ENCODE data around the gene AMIGO3. TPM values are rescaled to one million over a fixed set of nuclear protein-coding genes. Genes with fewer than 3 reads are reported as not detected.

Gene AMIGO3
- total and polyA plus RNA-seq, 2 experiments from 2014 or later, result 2.9 to 10.4 TPM

DNA sequence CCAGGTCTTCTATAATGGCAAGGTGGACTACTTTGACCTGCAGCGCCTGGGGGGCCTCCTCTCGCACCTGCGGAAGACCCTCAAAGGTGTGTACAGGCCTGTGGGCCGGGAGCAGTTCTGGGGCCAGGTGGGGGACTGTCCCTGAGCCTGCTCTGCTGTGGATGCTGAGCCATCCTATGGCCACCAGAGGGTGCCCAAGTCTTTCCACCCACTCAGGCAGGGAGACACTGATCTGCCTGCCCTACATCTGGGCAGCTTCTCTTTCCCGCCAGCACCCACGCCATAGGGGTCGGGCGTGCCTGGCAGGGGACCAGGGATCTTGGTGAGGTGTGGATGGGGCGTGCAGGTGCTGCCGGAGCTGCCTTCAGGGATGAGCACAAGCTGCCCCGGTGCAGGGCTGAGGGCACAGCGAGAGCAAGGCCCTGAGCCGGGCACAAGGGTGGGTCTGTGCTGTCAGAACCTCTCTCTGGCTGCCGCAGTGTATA is 16.0 kb downstream of the AMIGO3 start:
- no peaks in the 10 kb centered on the region for H3K79me2 ChIP-seq (replicated peaks; ENCODE audit: insufficient read depth)
- peaks cover 5% of the 10 kb centered on the region; the same call in 1 of the 2 replicates for H4K20me1 ChIP-seq (replicated peaks; ENCODE audit: insufficient read depth)
- H2AFZ ChIP-seq, result no peak overlapping the region
- H3K36me3 ChIP-seq (ENCODE audit: insufficient read depth), result no peaks in the 10 kb centered on the region
- H3K4me2 ChIP-seq, result no peak overlapping the region
- TF ChIP-seq, protein P1, sequence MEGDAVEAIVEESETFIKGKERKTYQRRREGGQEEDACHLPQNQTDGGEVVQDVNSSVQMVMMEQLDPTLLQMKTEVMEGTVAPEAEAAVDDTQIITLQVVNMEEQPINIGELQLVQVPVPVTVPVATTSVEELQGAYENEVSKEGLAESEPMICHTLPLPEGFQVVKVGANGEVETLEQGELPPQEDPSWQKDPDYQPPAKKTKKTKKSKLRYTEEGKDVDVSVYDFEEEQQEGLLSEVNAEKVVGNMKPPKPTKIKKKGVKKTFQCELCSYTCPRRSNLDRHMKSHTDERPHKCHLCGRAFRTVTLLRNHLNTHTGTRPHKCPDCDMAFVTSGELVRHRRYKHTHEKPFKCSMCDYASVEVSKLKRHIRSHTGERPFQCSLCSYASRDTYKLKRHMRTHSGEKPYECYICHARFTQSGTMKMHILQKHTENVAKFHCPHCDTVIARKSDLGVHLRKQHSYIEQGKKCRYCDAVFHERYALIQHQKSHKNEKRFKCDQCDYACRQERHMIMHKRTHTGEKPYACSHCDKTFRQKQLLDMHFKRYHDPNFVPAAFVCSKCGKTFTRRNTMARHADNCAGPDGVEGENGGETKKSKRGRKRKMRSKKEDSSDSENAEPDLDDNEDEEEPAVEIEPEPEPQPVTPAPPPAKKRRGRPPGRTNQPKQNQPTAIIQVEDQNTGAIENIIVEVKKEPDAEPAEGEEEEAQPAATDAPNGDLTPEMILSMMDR (conservative IDR thresholded peaks at IDR 0.05; ENCODE audit: low read depth in 2 of 2), result peak; percentile 71 to 93
- no peak for TF ChIP-seq NANOG (IDR thresholded peaks at IDR 0.05; ENCODE audit: borderline replicate concordance)
- H3K4me1 Mint-ChIP-seq, result peaks cover 18% of the 10 kb centered on the region
- H3K4me3 ChIP-seq, result no peak overlapping the region
- H3K27me3 Mint-ChIP-seq (ENCODE audit: insufficient read depth, low read depth, poor library complexity), result peaks cover 24% of the 10 kb centered on the region
- ATAC-seq (peak; percentile 89), DNase-seq (ENCODE audit: low spot score) (peak; percentile 81)
- no peaks in the 10 kb centered on the region for H3K9me3 Mint-ChIP-seq
- no peaks in the 10 kb centered on the region; the same call in 1 of the 2 replicates for H3F3A ChIP-seq (replicated peaks; ENCODE audit: low read depth)
- H3K36me3 Mint-ChIP-seq (ENCODE audit: low read depth), result peaks cover 15% of the 10 kb centered on the region
- H3K27me3 ChIP-seq (ENCODE audit: insufficient read depth), result no peaks in the 10 kb centered on the region
- H3K27ac Mint-ChIP-seq, result 0 out of 2 replicates have a peak overlapping the region, but pooled peaks have one; percentile 40
- no peaks in the 10 kb centered on the region for H3K9me2 ChIP-seq (ENCODE audit: insufficient read depth)
- no peak overlapping the region for H3K27ac ChIP-seq (ENCODE audit: low read depth)
- no peaks in the 10 kb centered on the region for H3K4me1 ChIP-seq (ENCODE audit: insufficient read depth)
- H3K4me3 Mint-ChIP-seq, result no peak overlapping the region

DNA sequence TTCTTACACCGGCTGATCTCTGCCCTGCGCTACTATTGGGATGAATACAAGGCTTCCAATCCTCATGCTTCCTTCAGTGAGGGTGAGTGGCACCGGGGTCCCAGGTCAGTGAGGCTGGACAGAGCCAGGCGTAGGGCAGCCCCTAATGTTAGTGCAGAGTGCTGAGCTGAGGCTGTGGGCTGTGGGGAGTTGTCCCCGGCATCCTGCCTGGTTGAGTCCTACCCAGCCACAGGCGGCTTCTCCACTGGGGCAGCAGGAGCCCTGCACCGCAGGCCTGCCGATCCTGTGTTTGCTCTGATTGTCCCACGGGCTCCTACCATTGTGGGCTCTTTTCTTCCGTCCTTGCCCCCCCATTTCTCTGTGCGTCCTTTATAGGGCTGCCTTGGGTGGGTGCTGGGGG is 16.8 kb downstream of the AMIGO3 start:
- H3K4me1 Mint-ChIP-seq, result peaks cover 18% of the 10 kb centered on the region
- H3K36me3 Mint-ChIP-seq (ENCODE audit: low read depth), result peaks cover 12% of the 10 kb centered on the region
- DNase-seq (ENCODE audit: low spot score) (no peak), ATAC-seq (no peak)
- Histone ChIP-seq H3K36me3 (ENCODE audit: insufficient read depth) (no peaks in the 10 kb centered on the region), H3K79me2 (replicated peaks; ENCODE audit: insufficient read depth) (no peaks in the 10 kb centered on the region), H2AFZ (no peak overlapping the region), H3K9me2 (ENCODE audit: insufficient read depth) (no peaks in the 10 kb centered on the region), H3K4me1 (ENCODE audit: insufficient read depth) (no peaks in the 10 kb centered on the region), H4K20me1 (replicated peaks; ENCODE audit: insufficient read depth) (peaks cover 5% of the 10 kb centered on the region; the same call in 1 of the 2 replicates), H3K4me2 (no peak overlapping the region), H3F3A (replicated peaks; ENCODE audit: low read depth) (no peaks in the 10 kb centered on the region; the same call in 1 of the 2 replicates), H3K4me3 (no peak overlapping the region), H3K27me3 (ENCODE audit: insufficient read depth) (no peaks in the 10 kb centered on the region), H3K27ac (ENCODE audit: low read depth) (no peak overlapping the region)
- H3K27ac Mint-ChIP-seq, result no peak overlapping the region
- H3K4me3 Mint-ChIP-seq, result no peak overlapping the region; the same call in 2 of the 3 replicates
- peaks cover 17% of the 10 kb centered on the region for H3K27me3 Mint-ChIP-seq (ENCODE audit: insufficient read depth, low read depth, poor library complexity)
- H3K9me3 Mint-ChIP-seq, result no peaks in the 10 kb centered on the region
- TF ChIP-seq POLR2AphosphoS5 (IDR thresholded peaks at IDR 0.05; ENCODE audit: low read depth), result no peak
- no peak for TF ChIP-seq CREB1 (CRISPR knock-in tag; IDR thresholded peaks at IDR 0.05; ENCODE audit: low read depth)
- no peak for TF ChIP-seq EZH2 (IDR thresholded peaks at IDR 0.05; ENCODE audit: low read depth, unreplicated experiment)
- TF ChIP-seq, protein P1 (conservative IDR thresholded peaks at IDR 0.05; ENCODE audit: low read depth in 2 of 2), result no peak
- TF ChIP-seq, protein P2, sequence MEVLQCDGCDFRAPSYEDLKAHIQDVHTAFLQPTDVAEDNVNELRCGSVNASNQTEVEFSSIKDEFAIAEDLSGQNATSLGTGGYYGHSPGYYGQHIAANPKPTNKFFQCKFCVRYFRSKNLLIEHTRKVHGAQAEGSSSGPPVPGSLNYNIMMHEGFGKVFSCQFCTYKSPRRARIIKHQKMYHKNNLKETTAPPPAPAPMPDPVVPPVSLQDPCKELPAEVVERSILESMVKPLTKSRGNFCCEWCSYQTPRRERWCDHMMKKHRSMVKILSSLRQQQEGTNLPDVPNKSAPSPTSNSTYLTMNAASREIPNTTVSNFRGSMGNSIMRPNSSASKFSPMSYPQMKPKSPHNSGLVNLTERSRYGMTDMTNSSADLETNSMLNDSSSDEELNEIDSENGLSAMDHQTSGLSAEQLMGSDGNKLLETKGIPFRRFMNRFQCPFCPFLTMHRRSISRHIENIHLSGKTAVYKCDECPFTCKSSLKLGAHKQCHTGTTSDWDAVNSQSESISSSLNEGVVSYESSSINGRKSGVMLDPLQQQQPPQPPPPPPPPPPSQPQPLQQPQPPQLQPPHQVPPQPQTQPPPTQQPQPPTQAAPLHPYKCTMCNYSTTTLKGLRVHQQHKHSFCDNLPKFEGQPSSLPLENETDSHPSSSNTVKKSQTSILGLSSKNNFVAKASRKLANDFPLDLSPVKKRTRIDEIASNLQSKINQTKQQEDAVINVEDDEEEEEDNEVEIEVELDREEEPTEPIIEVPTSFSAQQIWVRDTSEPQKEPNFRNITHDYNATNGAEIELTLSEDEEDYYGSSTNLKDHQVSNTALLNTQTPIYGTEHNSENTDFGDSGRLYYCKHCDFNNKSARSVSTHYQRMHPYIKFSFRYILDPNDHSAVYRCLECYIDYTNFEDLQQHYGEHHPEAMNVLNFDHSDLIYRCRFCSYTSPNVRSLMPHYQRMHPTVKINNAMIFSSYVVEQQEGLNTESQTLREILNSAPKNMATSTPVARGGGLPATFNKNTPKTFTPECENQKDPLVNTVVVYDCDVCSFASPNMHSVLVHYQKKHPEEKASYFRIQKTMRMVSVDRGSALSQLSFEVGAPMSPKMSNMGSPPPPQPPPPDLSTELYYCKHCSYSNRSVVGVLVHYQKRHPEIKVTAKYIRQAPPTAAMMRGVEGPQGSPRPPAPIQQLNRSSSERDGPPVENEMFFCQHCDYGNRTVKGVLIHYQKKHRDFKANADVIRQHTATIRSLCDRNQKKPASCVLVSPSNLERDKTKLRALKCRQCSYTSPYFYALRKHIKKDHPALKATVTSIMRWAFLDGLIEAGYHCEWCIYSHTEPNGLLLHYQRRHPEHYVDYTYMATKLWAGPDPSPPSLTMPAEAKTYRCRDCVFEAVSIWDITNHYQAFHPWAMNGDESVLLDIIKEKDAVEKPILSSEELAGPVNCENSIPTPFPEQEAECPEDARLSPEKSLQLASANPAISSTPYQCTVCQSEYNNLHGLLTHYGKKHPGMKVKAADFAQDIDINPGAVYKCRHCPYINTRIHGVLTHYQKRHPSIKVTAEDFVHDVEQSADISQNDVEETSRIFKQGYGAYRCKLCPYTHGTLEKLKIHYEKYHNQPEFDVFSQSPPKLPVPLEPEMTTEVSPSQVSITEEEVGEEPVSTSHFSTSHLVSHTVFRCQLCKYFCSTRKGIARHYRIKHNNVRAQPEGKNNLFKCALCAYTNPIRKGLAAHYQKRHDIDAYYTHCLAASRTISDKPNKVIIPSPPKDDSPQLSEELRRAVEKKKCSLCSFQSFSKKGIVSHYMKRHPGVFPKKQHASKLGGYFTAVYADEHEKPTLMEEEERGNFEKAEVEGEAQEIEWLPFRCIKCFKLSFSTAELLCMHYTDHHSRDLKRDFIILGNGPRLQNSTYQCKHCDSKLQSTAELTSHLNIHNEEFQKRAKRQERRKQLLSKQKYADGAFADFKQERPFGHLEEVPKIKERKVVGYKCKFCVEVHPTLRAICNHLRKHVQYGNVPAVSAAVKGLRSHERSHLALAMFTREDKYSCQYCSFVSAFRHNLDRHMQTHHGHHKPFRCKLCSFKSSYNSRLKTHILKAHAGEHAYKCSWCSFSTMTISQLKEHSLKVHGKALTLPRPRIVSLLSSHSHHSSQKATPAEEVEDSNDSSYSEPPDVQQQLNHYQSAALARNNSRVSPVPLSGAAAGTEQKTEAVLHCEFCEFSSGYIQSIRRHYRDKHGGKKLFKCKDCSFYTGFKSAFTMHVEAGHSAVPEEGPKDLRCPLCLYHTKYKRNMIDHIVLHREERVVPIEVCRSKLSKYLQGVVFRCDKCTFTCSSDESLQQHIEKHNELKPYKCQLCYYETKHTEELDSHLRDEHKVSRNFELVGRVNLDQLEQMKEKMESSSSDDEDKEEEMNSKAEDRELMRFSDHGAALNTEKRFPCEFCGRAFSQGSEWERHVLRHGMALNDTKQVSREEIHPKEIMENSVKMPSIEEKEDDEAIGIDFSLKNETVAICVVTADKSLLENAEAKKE (CRISPR knock-in tag; IDR thresholded peaks at IDR 0.05), result no peak
- no peak for TF ChIP-seq ZNF114 (CRISPR knock-in tag; IDR thresholded peaks at IDR 0.05)
- no peak for TF ChIP-seq ZNF331 (CRISPR knock-in tag; IDR thresholded peaks at IDR 0.05; ENCODE audit: low read depth)
- TF ChIP-seq JUNB (IDR thresholded peaks at IDR 0.05; ENCODE audit: unreplicated experiment), result no peak
- TF ChIP-seq, protein P3, sequence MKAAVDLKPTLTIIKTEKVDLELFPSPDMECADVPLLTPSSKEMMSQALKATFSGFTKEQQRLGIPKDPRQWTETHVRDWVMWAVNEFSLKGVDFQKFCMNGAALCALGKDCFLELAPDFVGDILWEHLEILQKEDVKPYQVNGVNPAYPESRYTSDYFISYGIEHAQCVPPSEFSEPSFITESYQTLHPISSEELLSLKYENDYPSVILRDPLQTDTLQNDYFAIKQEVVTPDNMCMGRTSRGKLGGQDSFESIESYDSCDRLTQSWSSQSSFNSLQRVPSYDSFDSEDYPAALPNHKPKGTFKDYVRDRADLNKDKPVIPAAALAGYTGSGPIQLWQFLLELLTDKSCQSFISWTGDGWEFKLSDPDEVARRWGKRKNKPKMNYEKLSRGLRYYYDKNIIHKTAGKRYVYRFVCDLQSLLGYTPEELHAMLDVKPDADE (IDR thresholded peaks at IDR 0.05), result no peak
- TF ChIP-seq NANOG (IDR thresholded peaks at IDR 0.05; ENCODE audit: borderline replicate concordance), result no peak
